ENCODE results near the gene ZMYND8.
"Not testable (repeated sequence)": the region's sequence is repeated elsewhere in the genome, so short reads cannot be mapped to it uniquely, and the experiment has no call there.

ZMYND8 gene

DNA sequence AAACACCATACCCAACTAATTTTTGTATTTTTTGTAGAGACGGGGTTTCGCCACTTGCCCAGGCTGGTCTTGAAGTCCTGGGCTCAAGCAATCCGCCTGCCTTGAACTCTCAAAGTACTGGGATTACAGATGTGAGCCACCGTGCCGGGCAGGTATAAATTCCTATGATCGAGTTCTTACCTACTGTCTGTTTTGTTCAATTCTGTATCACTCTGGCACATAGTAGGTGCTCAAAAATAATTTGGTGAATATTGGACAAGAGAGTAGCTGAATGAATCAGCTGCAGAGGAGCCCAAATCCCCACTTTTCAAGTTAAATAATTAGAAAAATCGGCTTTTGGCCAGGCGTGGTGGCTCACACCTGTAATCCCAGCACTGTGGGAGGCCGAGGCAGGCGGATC lies 13.7 kb upstream of the ZMYND8 start:
- Histone ChIP-seq H3K27me3 (ENCODE audit: control insufficient read depth in 1 of 2, insufficient read depth in 2 of 2, low read length in 2 of 2) (no peaks in the 10 kb centered on the region), H3K9ac (ENCODE audit: low read length in 2 of 2) (no peak overlapping the region), H3K27ac (ENCODE audit: low read length) (no peak overlapping the region), H3K9me3 (ENCODE audit: control insufficient read depth in 2 of 2, low read length in 2 of 2) (no peaks in the 10 kb centered on the region), H3K36me3 (ENCODE audit: control insufficient read depth in 2 of 2, insufficient read depth in 2 of 2, low read length in 2 of 2) (no peaks in the 10 kb centered on the region), H3K4me1 (ENCODE audit: control insufficient read depth, insufficient read depth, low read length) (no peaks in the 10 kb centered on the region), H3K4me3 (ENCODE audit: low read length in 2 of 2) (no peak overlapping the region)

DNA sequence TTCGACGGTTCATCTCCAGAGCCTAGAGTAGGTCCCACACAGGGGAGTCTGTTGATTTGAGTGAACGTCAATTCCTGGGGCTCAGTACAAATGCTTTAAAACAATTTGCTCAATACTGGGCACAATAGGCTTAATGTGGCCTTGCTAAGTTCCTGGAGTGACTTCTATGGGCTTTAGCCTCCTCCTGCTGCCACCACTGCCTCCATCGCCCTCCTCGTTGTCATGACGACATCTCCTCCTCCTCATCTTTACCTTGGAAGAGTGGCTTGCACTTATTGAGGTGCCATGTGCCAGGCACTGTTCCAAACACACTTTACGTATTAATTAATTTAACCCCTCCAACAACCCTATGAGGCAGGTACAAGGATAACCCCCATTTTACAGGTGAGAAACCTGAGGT lies 11.8 kb upstream of the ZMYND8 start:
- no peaks in the 10 kb centered on the region for H3K4me1 ChIP-seq (ENCODE audit: control insufficient read depth, insufficient read depth, low read length)
- no peak overlapping the region for H3K27ac ChIP-seq (ENCODE audit: low read length)
- no peaks in the 10 kb centered on the region for H3K9me3 ChIP-seq (ENCODE audit: control insufficient read depth in 2 of 2, low read length in 2 of 2)
- H3K4me3 ChIP-seq (ENCODE audit: low read length in 2 of 2), result no peak overlapping the region
- H3K27me3 ChIP-seq (ENCODE audit: control insufficient read depth in 1 of 2, insufficient read depth in 2 of 2, low read length in 2 of 2), result no peaks in the 10 kb centered on the region
- H3K9ac ChIP-seq (ENCODE audit: low read length in 2 of 2), result no peak overlapping the region
- H3K36me3 ChIP-seq (ENCODE audit: control insufficient read depth in 2 of 2, insufficient read depth in 2 of 2, low read length in 2 of 2), result no peaks in the 10 kb centered on the region

DNA sequence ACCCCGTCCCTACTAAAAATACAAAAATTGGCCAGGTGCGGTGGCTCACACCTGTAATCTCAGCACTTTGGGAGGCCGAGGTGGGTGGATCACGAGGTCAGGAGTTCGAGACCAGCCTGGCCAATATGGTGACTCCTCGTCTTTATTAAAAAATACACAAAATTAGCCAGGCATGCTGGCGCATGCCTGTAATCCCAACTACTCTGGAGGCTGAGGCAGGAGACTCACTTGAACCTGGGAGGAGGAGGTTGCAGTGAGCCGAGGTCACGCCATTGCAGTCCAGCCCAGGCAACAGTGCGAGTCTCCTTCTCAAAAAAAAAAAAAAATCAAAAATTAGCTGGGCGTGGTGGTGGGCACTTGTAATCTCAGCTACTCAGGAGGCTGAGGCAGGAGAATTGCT lies 9.8 kb upstream of the ZMYND8 start:
- H3K36me3 ChIP-seq (ENCODE audit: control insufficient read depth in 2 of 2, insufficient read depth in 2 of 2, low read length in 2 of 2); H3K4me3 ChIP-seq (ENCODE audit: low read length in 2 of 2); H3K9me3 ChIP-seq (ENCODE audit: control insufficient read depth in 2 of 2, low read length in 2 of 2); H3K9ac ChIP-seq (ENCODE audit: low read length in 2 of 2); H3K27ac ChIP-seq (ENCODE audit: low read length); H3K27me3 ChIP-seq (ENCODE audit: control insufficient read depth in 1 of 2, insufficient read depth in 2 of 2, low read length in 2 of 2); H3K4me1 ChIP-seq (ENCODE audit: control insufficient read depth, insufficient read depth, low read length): not testable (repeated sequence)

DNA sequence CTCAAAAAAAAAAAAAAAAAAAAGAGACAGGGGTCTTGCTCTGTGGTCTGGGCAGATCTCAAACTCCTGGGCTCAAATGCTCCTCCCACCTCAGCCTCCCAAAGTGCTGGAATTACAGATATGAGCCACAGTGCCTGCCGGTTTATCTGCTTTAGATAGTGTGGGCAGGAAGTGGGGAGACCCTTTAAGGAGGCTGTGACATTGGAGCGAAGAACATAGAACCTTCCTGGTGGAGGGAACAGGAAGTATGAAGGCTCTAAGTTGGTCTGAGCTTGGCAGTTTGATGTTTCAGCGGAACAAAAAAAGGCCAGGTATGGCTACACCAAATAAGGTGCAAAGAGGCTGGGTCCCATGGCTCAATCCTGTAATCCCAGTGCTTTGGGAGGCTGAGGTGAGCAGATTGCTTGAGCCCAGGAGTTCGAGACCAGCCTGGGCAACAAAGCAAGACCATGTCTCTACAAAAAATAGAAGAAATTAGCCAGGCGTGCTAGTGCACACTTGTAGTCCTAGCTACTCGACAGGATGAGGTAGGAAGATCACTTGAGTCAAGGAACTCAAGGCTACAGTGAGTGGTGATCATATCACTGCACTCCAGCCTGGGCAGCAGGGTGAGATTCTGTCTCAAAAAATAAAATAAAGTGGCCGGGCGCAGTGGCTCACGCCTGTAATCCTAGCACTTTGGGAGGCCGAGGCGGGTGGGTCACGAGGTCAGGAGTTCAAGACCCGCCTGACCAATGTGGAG lies 8.7 kb upstream of the ZMYND8 start:
- Histone ChIP-seq H3K4me1 (ENCODE audit: control insufficient read depth, insufficient read depth, low read length) (peaks cover 14% of the 10 kb centered on the region), H3K27ac (ENCODE audit: low read length) (no peak overlapping the region), H3K36me3 (ENCODE audit: control insufficient read depth in 2 of 2, insufficient read depth in 2 of 2, low read length in 2 of 2) (no peaks in the 10 kb centered on the region), H3K4me3 (ENCODE audit: low read length in 2 of 2) (no peak overlapping the region), H3K27me3 (ENCODE audit: control insufficient read depth in 1 of 2, insufficient read depth in 2 of 2, low read length in 2 of 2) (no peaks in the 10 kb centered on the region), H3K9me3 (ENCODE audit: control insufficient read depth in 2 of 2, low read length in 2 of 2) (no peaks in the 10 kb centered on the region), H3K9ac (ENCODE audit: low read length in 2 of 2) (no peak overlapping the region)

DNA sequence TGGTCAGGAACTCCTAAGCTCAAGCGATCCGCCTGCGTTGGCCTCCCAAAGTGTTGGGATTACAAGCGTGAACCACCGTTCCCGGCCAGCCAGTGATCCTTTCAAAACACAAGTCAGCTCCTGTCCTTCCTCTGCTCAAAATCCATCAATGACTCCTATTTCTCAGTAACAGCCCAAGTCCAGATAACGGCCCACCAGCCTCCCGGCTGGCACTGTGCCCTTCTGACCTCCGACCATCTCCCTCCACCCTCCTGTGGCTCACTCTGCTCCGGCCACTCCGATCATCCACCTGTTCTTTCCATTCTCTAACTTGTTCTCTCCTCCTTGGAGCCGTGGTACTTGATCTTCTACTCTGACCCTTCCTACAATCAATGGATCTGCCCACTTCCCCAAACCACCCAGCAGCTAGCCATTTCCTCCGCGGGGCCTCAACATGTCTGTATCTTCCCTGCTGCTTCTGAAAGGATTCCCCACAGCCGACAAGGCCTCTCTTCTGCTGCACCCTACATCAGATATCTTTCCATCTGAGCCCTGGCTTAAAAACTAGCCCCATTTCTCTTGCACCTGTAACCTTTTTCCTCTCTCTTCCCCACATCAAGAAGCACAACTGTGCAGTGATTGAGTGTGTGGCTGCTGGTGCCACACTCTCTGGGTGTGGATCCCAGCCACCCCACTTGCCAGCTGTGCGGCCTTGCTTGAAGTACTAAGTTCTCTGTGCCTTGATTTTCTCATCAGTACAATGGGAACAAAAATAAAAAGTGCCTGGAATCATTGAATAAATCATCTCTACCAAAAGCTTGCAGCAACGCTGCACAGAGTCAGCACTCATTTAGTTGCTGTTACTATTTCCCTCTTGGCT lies 6.1 kb upstream of the ZMYND8 start:
- peaks cover 40% of the 10 kb centered on the region for H3K4me1 ChIP-seq (ENCODE audit: control insufficient read depth, insufficient read depth, low read length)
- no peak overlapping the region for H3K9ac ChIP-seq (ENCODE audit: low read length in 2 of 2)
- H3K27ac ChIP-seq (ENCODE audit: low read length), result no peak overlapping the region
- H3K27me3 ChIP-seq (ENCODE audit: control insufficient read depth in 1 of 2, insufficient read depth in 2 of 2, low read length in 2 of 2), result no peaks in the 10 kb centered on the region
- H3K4me3 ChIP-seq (ENCODE audit: low read length in 2 of 2), result no peak overlapping the region
- no peaks in the 10 kb centered on the region for H3K9me3 ChIP-seq (ENCODE audit: control insufficient read depth in 2 of 2, low read length in 2 of 2)
- H3K36me3 ChIP-seq (ENCODE audit: control insufficient read depth in 2 of 2, insufficient read depth in 2 of 2, low read length in 2 of 2), result no peaks in the 10 kb centered on the region

DNA sequence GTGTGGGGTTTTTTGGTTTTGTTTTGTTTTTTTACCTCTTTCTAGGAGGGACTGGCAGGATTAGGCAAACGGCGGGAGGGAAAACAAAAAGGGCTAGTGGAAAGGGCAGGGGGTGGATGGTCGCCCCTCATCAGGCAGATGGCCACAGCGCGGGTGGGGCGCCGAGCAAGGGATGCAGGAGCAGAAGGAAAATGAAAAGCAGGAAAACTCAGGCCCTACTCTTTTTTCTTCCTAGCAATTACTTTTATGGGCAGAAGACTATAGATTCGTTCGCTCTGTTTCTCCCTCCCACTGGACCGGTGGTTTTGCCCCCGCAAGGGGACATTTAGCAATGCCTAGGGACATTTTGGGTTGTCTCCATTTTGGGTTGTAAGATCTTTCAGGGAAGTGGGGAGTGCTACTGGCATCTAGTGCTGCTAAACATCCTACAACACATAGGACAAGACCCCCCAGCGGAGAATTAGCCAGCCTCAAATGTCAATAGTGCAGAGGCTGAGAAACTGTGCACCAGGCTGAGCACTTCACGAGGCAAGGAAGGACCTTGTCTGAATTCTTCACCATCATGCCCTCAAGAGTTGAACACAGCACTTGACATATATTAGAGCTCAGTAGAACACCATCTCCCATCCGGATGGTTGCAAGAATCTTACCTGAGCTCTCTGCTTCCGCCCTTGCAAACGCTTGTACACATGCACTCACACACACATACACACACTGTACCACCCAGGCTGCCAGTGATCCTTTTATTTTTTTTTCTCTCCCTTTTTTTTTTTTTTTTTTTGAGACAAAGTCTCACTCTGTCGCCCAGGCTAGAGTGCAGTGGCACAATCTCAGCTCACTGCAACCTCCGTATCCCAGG lies 4.8 kb upstream of the ZMYND8 start:
- peak overlapping the region; percentile 99 for H3K27ac ChIP-seq (ENCODE audit: low read length)
- H3K36me3 ChIP-seq (ENCODE audit: control insufficient read depth in 2 of 2, insufficient read depth in 2 of 2, low read length in 2 of 2), result no peaks in the 10 kb centered on the region
- no peaks in the 10 kb centered on the region for H3K9me3 ChIP-seq (ENCODE audit: control insufficient read depth in 2 of 2, low read length in 2 of 2)
- H3K4me1 ChIP-seq (ENCODE audit: control insufficient read depth, insufficient read depth, low read length), result peaks cover 53% of the 10 kb centered on the region
- no peaks in the 10 kb centered on the region for H3K27me3 ChIP-seq (ENCODE audit: control insufficient read depth in 1 of 2, insufficient read depth in 2 of 2, low read length in 2 of 2)
- H3K9ac ChIP-seq (ENCODE audit: low read length in 2 of 2), result peak overlapping the region; percentile 70 to 84
- H3K4me3 ChIP-seq (ENCODE audit: low read length in 2 of 2), result peak overlapping the region; percentile 16 to 44

DNA sequence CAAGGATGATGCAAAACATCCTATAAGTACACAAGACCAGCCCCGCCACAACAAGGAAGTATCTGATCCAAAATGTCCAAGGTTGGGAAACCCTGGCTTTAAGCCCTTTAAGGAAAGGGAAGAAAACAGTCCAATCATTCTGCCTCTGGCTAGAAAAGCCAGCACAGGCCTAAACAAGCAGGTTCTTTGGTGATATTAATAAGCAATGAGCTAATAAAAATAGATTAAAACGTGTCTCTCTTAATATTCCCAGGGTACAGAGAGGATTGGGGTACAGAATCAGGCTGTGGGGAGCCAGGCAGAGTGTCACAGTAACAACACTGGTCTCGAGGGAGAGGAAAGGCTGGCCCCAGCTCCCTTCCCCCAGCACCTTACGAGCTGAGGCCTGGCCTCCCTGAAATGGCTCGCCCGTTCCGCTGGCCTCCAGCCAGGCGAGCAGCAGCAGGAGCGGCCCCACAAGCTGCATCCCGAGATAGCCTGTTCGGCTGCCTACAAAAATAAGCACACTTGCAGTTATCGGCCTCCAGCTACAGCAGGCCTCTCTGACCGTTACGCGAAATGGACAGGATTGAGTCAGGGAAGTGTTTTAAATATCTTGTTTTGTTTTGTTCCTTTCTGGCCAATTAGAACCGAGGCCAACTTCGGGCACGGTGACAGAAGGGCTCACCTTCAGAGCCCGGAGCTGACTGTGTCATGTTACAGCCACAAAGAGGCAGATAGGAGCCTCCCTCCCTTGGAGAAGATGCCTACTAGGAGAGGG lies 4.0 kb upstream of the ZMYND8 start:
- H3K27ac ChIP-seq (ENCODE audit: low read length), result peak overlapping the region; percentile 99
- peaks cover 61% of the 10 kb centered on the region for H3K4me1 ChIP-seq (ENCODE audit: control insufficient read depth, insufficient read depth, low read length)
- no peaks in the 10 kb centered on the region for H3K36me3 ChIP-seq (ENCODE audit: control insufficient read depth in 2 of 2, insufficient read depth in 2 of 2, low read length in 2 of 2)
- no peaks in the 10 kb centered on the region for H3K9me3 ChIP-seq (ENCODE audit: control insufficient read depth in 2 of 2, low read length in 2 of 2)
- H3K9ac ChIP-seq (ENCODE audit: low read length in 2 of 2), result peak overlapping the region; percentile 70 to 84
- peak overlapping the region in 1 of 2 donors; percentile 44 for H3K4me3 ChIP-seq (ENCODE audit: low read length in 2 of 2)
- H3K27me3 ChIP-seq (ENCODE audit: control insufficient read depth in 1 of 2, insufficient read depth in 2 of 2, low read length in 2 of 2), result no peaks in the 10 kb centered on the region

DNA sequence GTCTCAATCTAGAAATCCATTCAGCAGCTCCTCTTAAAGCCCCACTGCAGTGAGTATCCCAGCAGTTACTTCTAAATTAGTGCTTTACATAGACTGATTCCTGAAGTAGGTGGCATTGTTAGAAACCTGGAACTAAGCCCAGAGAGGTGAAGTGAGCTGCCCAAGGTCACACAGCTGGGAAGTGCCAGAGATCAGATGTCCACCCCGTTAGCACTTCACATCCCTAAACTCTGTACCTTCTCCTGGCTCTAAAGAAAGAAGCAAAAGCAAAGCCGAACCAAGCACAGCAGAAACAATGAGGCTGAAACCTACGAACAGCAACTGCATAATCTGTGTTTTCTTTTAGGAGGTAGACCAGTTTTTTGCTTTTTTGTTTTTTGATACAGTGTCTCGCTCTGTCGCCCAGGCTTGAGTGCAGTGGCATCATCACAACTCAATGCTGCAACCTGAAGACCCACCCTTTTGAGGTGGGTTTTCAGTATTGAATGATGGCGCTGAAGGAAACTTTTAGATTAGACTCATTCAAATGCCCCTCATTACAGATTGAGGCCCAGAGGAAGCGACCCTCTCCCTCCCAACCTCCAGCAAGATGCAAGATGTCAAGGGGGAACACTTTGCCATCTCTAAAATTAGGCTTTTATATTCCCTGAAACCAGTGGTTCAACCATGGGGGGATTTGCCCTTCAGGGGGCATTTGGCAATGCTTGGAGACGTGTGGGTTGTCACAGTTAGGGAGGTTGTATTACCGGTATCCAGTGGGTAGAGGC lies 3.2 kb upstream of the ZMYND8 start:
- H3K9ac ChIP-seq (ENCODE audit: low read length in 2 of 2), result peak overlapping the region; percentile 70 to 84
- H3K4me3 ChIP-seq (ENCODE audit: low read length in 2 of 2), result peak overlapping the region; percentile 26 to 44

DNA sequence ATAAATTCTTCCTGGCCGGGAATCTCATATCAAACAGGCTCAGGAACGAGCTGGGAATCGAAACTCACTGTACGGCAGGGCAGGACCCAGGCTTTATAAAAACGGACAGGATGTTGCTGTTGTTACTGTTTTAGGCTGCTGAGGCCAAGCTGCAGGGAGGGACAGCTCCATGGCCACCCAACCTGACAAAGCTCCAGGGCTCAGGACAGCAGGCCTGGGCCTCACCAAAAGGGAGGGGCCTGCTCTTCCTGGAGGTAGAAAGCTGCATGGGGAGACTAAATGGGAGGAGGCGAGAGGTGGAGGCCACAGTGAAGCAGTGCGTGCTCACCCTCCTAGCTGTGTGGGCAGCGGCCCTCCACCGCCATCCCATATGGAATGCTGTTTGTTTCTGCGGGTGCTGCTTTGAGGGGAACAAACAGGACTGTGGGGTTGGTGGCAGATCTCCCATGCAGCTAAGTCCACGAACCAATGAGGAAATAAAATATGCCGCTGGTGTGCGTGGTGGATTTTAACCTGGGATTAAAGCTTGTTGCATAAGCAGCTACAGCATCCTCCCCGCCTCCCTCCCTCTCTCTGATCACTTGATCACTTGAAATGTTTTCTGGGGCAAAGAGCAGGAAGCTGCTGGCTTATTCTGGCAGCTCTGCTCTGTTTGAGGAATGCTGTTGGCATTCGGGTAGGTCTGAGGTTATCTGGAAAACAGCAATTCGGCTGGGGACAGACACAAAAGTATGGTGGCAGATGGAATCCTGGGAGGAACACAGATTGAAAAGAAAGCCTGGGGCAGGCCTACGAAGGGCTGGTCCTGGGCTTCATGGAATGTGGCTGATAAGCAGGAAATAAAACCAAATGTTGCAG lies 2.4 kb upstream of the ZMYND8 start:
- Histone ChIP-seq H3K9ac (ENCODE audit: low read length in 2 of 2) (peak overlapping the region; percentile 70 to 84), H3K4me3 (ENCODE audit: low read length in 2 of 2) (peak overlapping the region; percentile 33 to 40), H3K27me3 (ENCODE audit: control insufficient read depth in 1 of 2, insufficient read depth in 2 of 2, low read length in 2 of 2) (no peaks in the 10 kb centered on the region), H3K27ac (ENCODE audit: low read length) (peak overlapping the region; percentile 99), H3K9me3 (ENCODE audit: control insufficient read depth in 2 of 2, low read length in 2 of 2) (no peaks in the 10 kb centered on the region), H3K36me3 (ENCODE audit: control insufficient read depth in 2 of 2, insufficient read depth in 2 of 2, low read length in 2 of 2) (no peaks in the 10 kb centered on the region), H3K4me1 (ENCODE audit: control insufficient read depth, insufficient read depth, low read length) (peaks cover 75% of the 10 kb centered on the region)

More for the DNA sequence above, 3.2 kb upstream of the ZMYND8 start:
- no peaks in the 10 kb centered on the region for H3K9me3 ChIP-seq (ENCODE audit: control insufficient read depth in 2 of 2, low read length in 2 of 2)
- no peaks in the 10 kb centered on the region for H3K36me3 ChIP-seq (ENCODE audit: control insufficient read depth in 2 of 2, insufficient read depth in 2 of 2, low read length in 2 of 2)
- no peaks in the 10 kb centered on the region for H3K27me3 ChIP-seq (ENCODE audit: control insufficient read depth in 1 of 2, insufficient read depth in 2 of 2, low read length in 2 of 2)
- peak overlapping the region; percentile 99 for H3K27ac ChIP-seq (ENCODE audit: low read length)
- H3K4me1 ChIP-seq (ENCODE audit: control insufficient read depth, insufficient read depth, low read length), result peaks cover 68% of the 10 kb centered on the region
